HL-60 (cell line): ENCODE measurements around the gene TNFSF10.

Experiments used
- DNase-seq, 2 experiments: peaks; one replicate each; pipeline ENCODE4 v3.0.0-alpha.2; 2010 to 2020; ENCODE audit warnings: low read depth in 1 of 2, low spot score in 1 of 2
- H3K27ac ChIP-seq: fragments of 250-450 bp; sonication (Bioruptor Pico); replicated peaks from 2 replicates; pipeline ENCODE4 v1.5.1; 2020; ENCODE audit warnings: mild to moderate bottlenecking, moderate library complexity
- H3K27me3 ChIP-seq: fragments of 250-450 bp; sonication (Bioruptor Pico); 2 replicates; pipeline ENCODE4 v1.5.1; 2021; ENCODE audit warnings: mild to moderate bottlenecking, moderate library complexity; ENCODE audit not compliant: insufficient read depth, poor library complexity, severe bottlenecking
- H3K4me3 ChIP-seq: replicated peaks from 2 replicates; pipeline ENCODE4 v1.5.1; 2011; ENCODE audit warnings: mild to moderate bottlenecking, control low read depth, low read length; ENCODE audit not compliant: insufficient read depth
- CTCF ChIP-seq: IDR thresholded peaks from one replicate; pipeline ENCODE4 v1.5.1; 2011; ENCODE audit warnings: low read length, control low read depth, inconsistent platforms; ENCODE audit not compliant: insufficient read depth
- GABPA ChIP-seq: IDR thresholded peaks from 2 replicates; pipeline ENCODE4 v1.6.1; 2012; ENCODE audit warnings: low read depth
- POLR2AphosphoS5 ChIP-seq: IDR thresholded peaks from 2 replicates; pipeline ENCODE4 v1.6.1; 2012; ENCODE audit warnings: low read depth
- REST ChIP-seq: IDR thresholded peaks from 2 replicates; pipeline ENCODE4 v1.6.1; 2012; ENCODE audit warnings: low read depth; ENCODE audit not compliant: insufficient replicate concordance
- SPI1 ChIP-seq: IDR thresholded peaks from 2 replicates; pipeline ENCODE4 v1.6.1; 2012; ENCODE audit warnings: low read depth, mild to moderate bottlenecking, borderline replicate concordance

Gene TNFSF10

GRCh38 chr3:172516318-172517214 is 6.7 kb downstream of the TNFSF10 start:
- H3K27me3 ChIP-seq: no peaks in the 10 kb centered on the region
- no peak overlapping the region for H3K27ac ChIP-seq
- no peak overlapping the region for H3K4me3 ChIP-seq
- no peak for TF ChIP-seq CTCF
- no peak for TF ChIP-seq REST
- TF ChIP-seq SPI1: no peak
- no peak for TF ChIP-seq GABPA
- TF ChIP-seq POLR2AphosphoS5: no peak
- no peak for DNase-seq

GRCh38 chr3:172515130-172515918 is 7.9 kb downstream of the TNFSF10 start:
- Histone ChIP-seq H3K27ac (0 out of 2 replicates have a peak overlapping the region, but pooled peaks have one; percentile 12), H3K27me3 (no peaks in the 10 kb centered on the region), H3K4me3 (no peak overlapping the region)
- no peak for TF ChIP-seq CTCF
- TF ChIP-seq SPI1: no peak
- no peak for TF ChIP-seq GABPA
- no peak for TF ChIP-seq REST
- TF ChIP-seq POLR2AphosphoS5: no peak
- no peak for DNase-seq

DNA sequence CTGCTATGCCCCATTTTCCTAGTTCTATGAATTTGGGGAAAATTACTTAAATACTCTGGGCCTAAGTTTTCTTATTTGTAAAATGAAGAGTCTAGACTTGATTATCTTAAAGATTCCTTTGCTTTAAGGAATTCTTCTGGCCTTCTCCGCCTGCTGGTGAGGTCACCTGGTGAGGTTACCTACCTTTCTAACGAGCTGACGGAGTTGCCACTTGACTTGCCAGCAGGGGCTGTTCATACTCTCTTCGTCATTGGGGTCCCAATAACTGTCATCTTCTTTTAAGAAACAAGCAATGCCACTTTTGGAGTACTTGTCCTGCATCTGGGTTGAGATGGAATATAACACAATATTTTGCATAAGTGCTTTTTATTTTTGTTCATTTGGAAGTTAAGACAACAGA is 8.6 kb downstream of the TNFSF10 start:
- DNase-seq: no peak
- Histone ChIP-seq H3K4me3 (no peak overlapping the region), H3K27me3 (no peaks in the 10 kb centered on the region), H3K27ac (no peak overlapping the region)
- TF ChIP-seq CTCF: no peak
- no peak for TF ChIP-seq POLR2AphosphoS5
- no peak for TF ChIP-seq SPI1
- no peak for TF ChIP-seq REST
- TF ChIP-seq GABPA: no peak
